Neutrophil (primary cell): Measurements from ENCODE around the gene LTBP1.

Source experiments
- H3K27ac ChIP-seq: fragments of 200-600 bp; sonication (generic); 2 replicates; pipeline ENCODE4 v1.5.1; 2016; ENCODE audit warnings: mild to moderate bottlenecking, moderate library complexity
- H3K27me3 ChIP-seq: fragments of 200-600 bp; sonication (generic); 2 replicates; pipeline ENCODE4 v1.6.0; 2016; ENCODE audit warnings: mild to moderate bottlenecking
- H3K36me3 ChIP-seq: fragments of 200-600 bp; sonication (generic); 2 replicates; pipeline ENCODE4 v1.5.1; 2017
- H3K4me1 ChIP-seq, 2 experiments: fragments of 200-600 bp in 1 of 2; sonication (generic) in 1 of 2; 1 replicate in 1 of 2; 2 replicates in 1 of 2; pipeline versions ENCODE4 v1.5.1 to v1.6.1; 2013 to 2016; ENCODE audit warnings: low read depth in 1 of 2, low read length in 1 of 2, mild to moderate bottlenecking in 1 of 2, moderate library complexity in 1 of 2; ENCODE audit not compliant: control insufficient read depth in 1 of 2, insufficient read depth in 1 of 2
- H3K4me3 ChIP-seq, 2 experiments: fragments of 200-600 bp in 1 of 2; sonication (generic) in 1 of 2; 1 replicate in 1 of 2; 2 replicates in 1 of 2; pipeline ENCODE4 v1.5.1; 2013 to 2016; ENCODE audit warnings: low read depth in 1 of 2, low read length in 1 of 2, mild to moderate bottlenecking in 1 of 2, moderate library complexity in 1 of 2
- H3K9me3 ChIP-seq: fragments of 200-600 bp; sonication (generic); 2 replicates; pipeline ENCODE4 v1.5.1; 2016
- CTCF ChIP-seq: fragments of 200-600 bp; sonication (generic); IDR thresholded peaks from 2 replicates; pipeline ENCODE4 v1.5.1; 2016; ENCODE audit warnings: antibody characterized with exemption

Gene LTBP1

GRCh38 chr2:32925976-32926707 is 20.6 kb upstream of the LTBP1 start:
- H3K9me3 ChIP-seq, result no peaks in the 10 kb centered on the region
- no peak overlapping the region for H3K4me3 ChIP-seq
- H3K36me3 ChIP-seq, result no peaks in the 10 kb centered on the region
- TF ChIP-seq CTCF, result no peak
- H3K27ac ChIP-seq, result no peak overlapping the region
- no peaks in the 10 kb centered on the region for H3K4me1 ChIP-seq
- peaks cover 5% of the 10 kb centered on the region for H3K27me3 ChIP-seq

- H3K27me3 ChIP-seq, result peaks cover 5% of the 10 kb centered on the region
- H3K9me3 ChIP-seq, result no peaks in the 10 kb centered on the region
- H3K27ac ChIP-seq, result no peak overlapping the region
- no peaks in the 10 kb centered on the region for H3K4me1 ChIP-seq
- no peaks in the 10 kb centered on the region for H3K36me3 ChIP-seq
- H3K4me3 ChIP-seq, result no peak overlapping the region
- TF ChIP-seq CTCF, result no peak
Observed at GRCh38 chr2:32926708-32927084, 20.1 kb upstream of the LTBP1 start.

- no peak for TF ChIP-seq CTCF
- H3K27me3 ChIP-seq, result peaks cover 5% of the 10 kb centered on the region
Observed at GRCh38 chr2:32930436-32930835, 16.3 kb upstream of the LTBP1 start.

GRCh38 chr2:32931519-32931918 is 15.2 kb upstream of the LTBP1 start:
- Histone ChIP-seq H3K27me3 (peaks cover 2% of the 10 kb centered on the region), H3K4me1 (no peaks in the 10 kb centered on the region), H3K9me3 (no peaks in the 10 kb centered on the region), H3K4me3 (no peak overlapping the region), H3K36me3 (no peaks in the 10 kb centered on the region), H3K27ac (no peak overlapping the region)
- no peak for TF ChIP-seq CTCF

More at GRCh38 chr2:32930436-32930835, 16.3 kb upstream of the LTBP1 start:
- Histone ChIP-seq H3K4me1 (no peaks in the 10 kb centered on the region), H3K9me3 (no peaks in the 10 kb centered on the region), H3K4me3 (no peak overlapping the region), H3K27ac (no peak overlapping the region), H3K36me3 (no peaks in the 10 kb centered on the region)

GRCh38 chr2:32931945-32932709 is 14.6 kb upstream of the LTBP1 start:
- Histone ChIP-seq H3K27ac (no peak overlapping the region), H3K36me3 (no peaks in the 10 kb centered on the region), H3K4me1 (no peaks in the 10 kb centered on the region), H3K27me3 (no peaks in the 10 kb centered on the region), H3K4me3 (no peak overlapping the region), H3K9me3 (no peaks in the 10 kb centered on the region)
- no peak for TF ChIP-seq CTCF
